ENCODE results near the gene LRTM2. TPM values are rescaled to one million over a fixed set of nuclear protein-coding genes. Genes with fewer than 3 reads are reported as not detected.

LRTM2 gene
- polyA plus RNA-seq, 2 donors, result not detected

DNA sequence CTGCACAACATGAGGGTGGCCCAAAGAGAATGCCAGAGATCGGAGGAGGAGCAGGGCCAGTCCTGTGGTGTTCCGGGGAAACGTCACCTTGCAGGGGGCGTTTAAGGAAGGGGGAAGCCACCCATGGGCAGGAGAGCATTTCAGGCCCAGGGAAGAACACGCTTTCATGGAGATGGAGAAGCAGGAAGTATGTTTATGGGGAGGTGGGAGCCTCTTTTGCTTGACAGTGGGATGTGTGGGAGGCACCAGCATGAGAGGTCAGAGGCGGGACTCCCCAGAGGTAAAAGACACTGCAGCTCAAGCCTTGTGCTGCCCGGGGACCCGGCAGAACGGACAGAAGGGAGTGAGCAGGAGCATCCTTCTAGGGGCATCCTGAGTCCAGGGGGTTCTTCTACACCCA is 1.3 kb upstream of the LRTM2 start:
- H3K27me3 ChIP-seq (ENCODE audit: control insufficient read depth in 1 of 2, insufficient read depth in 2 of 2, low read length in 2 of 2), result peaks cover 0 to 13% of the 10 kb centered on the region in 2 donors

DNA sequence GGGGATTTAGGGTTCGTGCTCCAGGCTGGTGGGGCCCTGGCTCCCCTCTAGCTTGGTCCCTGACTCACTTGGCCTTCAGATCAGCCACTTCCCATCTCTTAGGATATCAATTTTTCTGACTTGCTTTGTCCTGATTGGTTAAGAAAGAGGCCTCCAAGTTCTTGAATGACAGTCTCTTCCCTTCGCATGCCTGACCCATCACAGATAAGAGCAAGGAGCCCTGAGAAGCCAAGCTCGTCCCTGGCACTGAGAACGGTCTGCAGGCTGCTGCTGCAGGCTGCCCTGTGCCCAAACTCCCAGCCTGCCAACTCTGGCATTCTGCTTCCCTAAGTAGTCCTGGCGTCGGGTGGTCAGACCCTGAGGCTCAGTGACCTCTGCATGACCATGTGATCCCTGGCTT is 794 bp upstream of the LRTM2 start:
- no peaks in the 10 kb centered on the region for H3K36me3 ChIP-seq (ENCODE audit: control insufficient read depth in 2 of 2, insufficient read depth in 2 of 2, low read length in 1 of 2)
- no peak overlapping the region for H3K27ac ChIP-seq (ENCODE audit: low read depth in 2 of 2, low read length in 1 of 2)
- H3K27me3 ChIP-seq (ENCODE audit: control insufficient read depth in 1 of 2, insufficient read depth in 2 of 2, low read length in 2 of 2), result peaks cover 0 to 13% of the 10 kb centered on the region in 2 donors
- no peak overlapping the region for H3K4me3 ChIP-seq (ENCODE audit: low read depth in 1 of 2, low read length in 2 of 2)
- no peaks in the 10 kb centered on the region for H3K9me3 ChIP-seq (ENCODE audit: control insufficient read depth in 2 of 2, insufficient read depth in 1 of 2, low read depth in 1 of 2, low read length in 1 of 2)
- peaks cover 0 to 3% of the 10 kb centered on the region in 2 donors for H3K4me1 ChIP-seq (ENCODE audit: control insufficient read depth in 2 of 2, insufficient read depth in 2 of 2, low read length in 1 of 2)
- 48 to 49% methylated on average over 6 of the region's 6 CpGs for WGBS, 2 donors

More for the DNA sequence above, 1.3 kb upstream of the LRTM2 start:
- H3K27ac ChIP-seq (ENCODE audit: low read depth in 2 of 2, low read length in 1 of 2), result no peak overlapping the region
- no peak overlapping the region for H3K4me3 ChIP-seq (ENCODE audit: low read depth in 1 of 2, low read length in 2 of 2)
- no peaks in the 10 kb centered on the region for H3K36me3 ChIP-seq (ENCODE audit: control insufficient read depth in 2 of 2, insufficient read depth in 2 of 2, low read length in 1 of 2)
- H3K4me1 ChIP-seq (ENCODE audit: control insufficient read depth in 2 of 2, insufficient read depth in 2 of 2, low read length in 1 of 2), result peaks cover 0 to 3% of the 10 kb centered on the region in 2 donors
- 66 to 68% methylated on average over 9 of the region's 9 CpGs for WGBS, 2 donors
- no peaks in the 10 kb centered on the region for H3K9me3 ChIP-seq (ENCODE audit: control insufficient read depth in 2 of 2, insufficient read depth in 1 of 2, low read depth in 1 of 2, low read length in 1 of 2)

DNA sequence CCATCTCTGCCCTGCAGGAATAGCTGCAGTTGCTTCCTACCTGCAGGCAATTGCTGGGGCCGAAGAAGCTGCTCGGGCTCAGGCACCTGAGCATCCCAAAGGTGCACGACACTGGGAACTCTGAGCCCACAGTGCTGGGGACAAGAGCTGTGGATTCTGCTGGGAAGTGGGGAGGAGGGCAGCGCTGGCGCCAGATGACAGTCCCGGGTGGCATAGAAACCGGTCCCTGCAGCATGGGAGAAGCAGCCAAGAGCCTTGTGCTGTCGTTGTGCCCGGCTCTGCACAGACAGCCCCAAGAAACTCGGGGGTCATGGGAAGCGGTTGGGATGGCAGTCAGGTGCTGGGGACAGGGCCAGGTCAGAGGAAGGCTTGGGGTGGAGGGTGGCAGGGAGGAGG is 529 bp downstream of the LRTM2 start:
- Histone ChIP-seq H3K4me1 (ENCODE audit: control insufficient read depth in 2 of 2, insufficient read depth in 2 of 2, low read length in 1 of 2) (peaks cover 0 to 3% of the 10 kb centered on the region in 2 donors), H3K9me3 (ENCODE audit: control insufficient read depth in 2 of 2, insufficient read depth in 1 of 2, low read depth in 1 of 2, low read length in 1 of 2) (no peaks in the 10 kb centered on the region), H3K27ac (ENCODE audit: low read depth in 2 of 2, low read length in 1 of 2) (no peak overlapping the region), H3K27me3 (ENCODE audit: control insufficient read depth in 1 of 2, insufficient read depth in 2 of 2, low read length in 2 of 2) (peaks cover 0 to 13% of the 10 kb centered on the region in 2 donors), H3K4me3 (ENCODE audit: low read depth in 1 of 2, low read length in 2 of 2) (no peak overlapping the region), H3K36me3 (ENCODE audit: control insufficient read depth in 2 of 2, insufficient read depth in 2 of 2, low read length in 1 of 2) (no peaks in the 10 kb centered on the region)
- 68 to 69% methylated on average over 11 of the region's 11 CpGs for WGBS, 2 donors

DNA sequence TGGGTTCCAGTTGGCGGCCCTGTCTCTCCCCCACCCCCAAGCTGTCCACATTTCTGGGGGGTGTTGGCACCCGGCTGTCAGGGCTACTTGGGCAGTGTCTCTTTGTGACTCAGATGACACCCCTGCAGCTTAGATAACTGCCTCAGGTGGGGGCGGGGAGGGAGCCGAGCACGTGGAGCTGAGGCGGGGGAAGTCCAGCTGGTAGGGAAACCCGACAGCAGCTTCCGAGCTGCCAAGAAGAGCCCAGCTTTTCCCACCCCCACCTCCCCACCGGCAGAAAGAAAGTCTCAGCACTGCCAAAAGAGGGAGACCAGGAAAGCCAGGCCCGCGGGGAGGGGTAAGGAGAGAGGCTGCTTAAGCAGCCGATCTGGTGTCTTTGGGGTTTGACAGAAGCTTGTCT is 1.4 kb downstream of the LRTM2 start:
- Histone ChIP-seq H3K36me3 (ENCODE audit: control insufficient read depth in 2 of 2, insufficient read depth in 2 of 2, low read length in 1 of 2) (no peaks in the 10 kb centered on the region), H3K9me3 (ENCODE audit: control insufficient read depth in 2 of 2, insufficient read depth in 1 of 2, low read depth in 1 of 2, low read length in 1 of 2) (no peaks in the 10 kb centered on the region), H3K4me1 (ENCODE audit: control insufficient read depth in 2 of 2, insufficient read depth in 2 of 2, low read length in 1 of 2) (peaks cover 0 to 3% of the 10 kb centered on the region in 2 donors), H3K27ac (ENCODE audit: low read depth in 2 of 2, low read length in 1 of 2) (no peak overlapping the region), H3K27me3 (ENCODE audit: control insufficient read depth in 1 of 2, insufficient read depth in 2 of 2, low read length in 2 of 2) (peaks cover 0 to 13% of the 10 kb centered on the region in 2 donors), H3K4me3 (ENCODE audit: low read depth in 1 of 2, low read length in 2 of 2) (no peak overlapping the region)
- WGBS, 2 donors, result 20 to 21% methylated on average over 12 of the region's 12 CpGs

DNA sequence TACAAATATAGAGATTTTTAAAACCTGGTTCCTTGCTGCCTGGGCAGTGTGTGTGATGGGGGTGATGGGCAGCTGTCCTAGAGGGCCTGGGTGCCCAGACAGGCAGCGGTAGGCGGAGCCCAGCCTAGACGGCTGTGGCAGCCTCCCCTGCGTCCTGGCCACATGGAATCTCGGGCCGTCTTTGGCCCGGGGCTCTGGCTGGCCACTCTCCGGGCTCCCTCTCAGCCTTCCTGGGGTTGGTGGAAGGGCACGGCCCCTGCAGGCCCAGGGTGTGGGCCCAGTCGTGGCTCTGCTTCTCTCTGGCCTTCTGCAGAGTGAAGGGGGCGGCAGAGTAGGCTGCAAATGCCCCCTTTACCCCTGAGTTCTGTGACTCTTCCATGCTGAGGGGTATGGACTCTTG is 2.3 kb downstream of the LRTM2 start:
- Histone ChIP-seq H3K27ac (ENCODE audit: low read depth in 2 of 2, low read length in 1 of 2) (no peak overlapping the region), H3K9me3 (ENCODE audit: control insufficient read depth in 2 of 2, insufficient read depth in 1 of 2, low read depth in 1 of 2, low read length in 1 of 2) (no peaks in the 10 kb centered on the region), H3K36me3 (ENCODE audit: control insufficient read depth in 2 of 2, insufficient read depth in 2 of 2, low read length in 1 of 2) (no peaks in the 10 kb centered on the region), H3K4me3 (ENCODE audit: low read depth in 1 of 2, low read length in 2 of 2) (no peak overlapping the region), H3K27me3 (ENCODE audit: control insufficient read depth in 1 of 2, insufficient read depth in 2 of 2, low read length in 2 of 2) (peaks cover 0 to 13% of the 10 kb centered on the region in 2 donors), H3K4me1 (ENCODE audit: control insufficient read depth in 2 of 2, insufficient read depth in 2 of 2, low read length in 1 of 2) (peaks cover 0 to 3% of the 10 kb centered on the region in 2 donors)
- 69 to 79% methylated on average over 11 of the region's 11 CpGs for WGBS, 2 donors

DNA sequence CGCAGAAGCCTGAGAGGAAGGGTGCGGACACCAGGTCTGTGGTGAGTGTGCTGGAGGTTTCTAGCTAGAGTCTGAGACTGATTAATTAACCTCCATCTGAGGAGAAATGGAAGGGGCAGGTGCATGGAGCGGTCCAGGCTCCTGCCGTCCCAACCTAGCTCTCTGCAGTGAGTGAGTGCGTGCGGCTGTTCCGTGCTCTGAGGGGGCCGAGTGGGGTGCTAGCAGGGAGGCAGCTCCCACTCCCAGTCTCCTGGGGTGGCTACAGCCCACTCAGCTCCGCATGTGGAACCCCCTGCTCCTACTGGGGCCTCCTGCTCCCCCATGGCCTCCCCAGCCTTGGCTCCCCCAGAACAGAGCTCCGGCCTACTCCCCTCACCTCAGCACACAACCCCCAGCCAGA is 2.9 kb downstream of the LRTM2 start:
- 92 to 95% methylated on average over 10 of the region's 10 CpGs for WGBS, 2 donors
- H3K27ac ChIP-seq (ENCODE audit: low read depth in 2 of 2, low read length in 1 of 2), result no peak overlapping the region
- H3K4me1 ChIP-seq (ENCODE audit: control insufficient read depth in 2 of 2, insufficient read depth in 2 of 2, low read length in 1 of 2), result peaks cover 0 to 3% of the 10 kb centered on the region in 2 donors
- peaks cover 0 to 13% of the 10 kb centered on the region in 2 donors for H3K27me3 ChIP-seq (ENCODE audit: control insufficient read depth in 1 of 2, insufficient read depth in 2 of 2, low read length in 2 of 2)
- no peaks in the 10 kb centered on the region for H3K9me3 ChIP-seq (ENCODE audit: control insufficient read depth in 2 of 2, insufficient read depth in 1 of 2, low read depth in 1 of 2, low read length in 1 of 2)
- H3K36me3 ChIP-seq (ENCODE audit: control insufficient read depth in 2 of 2, insufficient read depth in 2 of 2, low read length in 1 of 2), result no peaks in the 10 kb centered on the region
- no peak overlapping the region for H3K4me3 ChIP-seq (ENCODE audit: low read depth in 1 of 2, low read length in 2 of 2)

DNA sequence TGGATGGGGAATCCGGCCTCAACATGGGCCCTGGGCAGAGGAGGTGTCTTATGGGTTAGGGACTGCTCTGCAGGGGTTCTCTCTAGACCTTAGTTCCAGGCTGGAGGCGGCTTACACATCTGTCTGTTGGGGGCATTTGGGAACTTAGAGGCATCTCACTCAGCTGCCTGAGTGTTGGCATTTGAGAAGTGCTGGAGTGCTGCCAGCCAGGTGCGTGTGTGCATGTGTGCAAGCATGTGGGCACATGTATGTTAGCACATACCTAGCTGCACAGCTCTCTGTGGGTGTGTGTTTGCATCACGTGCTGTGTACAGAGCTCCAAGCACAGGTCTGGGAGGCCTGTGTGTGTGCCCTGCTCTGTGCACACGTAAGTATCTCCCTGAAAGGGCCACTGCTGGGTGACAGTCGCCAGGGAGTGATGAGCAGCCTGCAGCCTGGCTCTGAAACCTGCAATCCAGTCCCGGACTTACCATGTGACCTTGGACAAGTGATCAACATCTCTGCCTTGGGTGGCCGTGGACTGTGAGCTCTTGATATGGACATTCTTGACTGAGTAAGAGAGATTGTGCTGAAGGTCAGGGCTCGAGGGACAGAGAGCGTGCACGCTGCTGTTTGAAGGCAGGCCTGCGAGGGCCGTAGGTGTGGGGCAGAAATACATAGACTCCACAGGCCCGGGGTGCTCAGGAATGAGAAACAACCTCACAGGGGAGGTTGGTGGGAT is 5.2 kb downstream of the LRTM2 start:
- H3K36me3 ChIP-seq (ENCODE audit: control insufficient read depth in 2 of 2, insufficient read depth in 2 of 2, low read length in 1 of 2), result no peaks in the 10 kb centered on the region
- H3K27me3 ChIP-seq (ENCODE audit: control insufficient read depth in 1 of 2, insufficient read depth in 2 of 2, low read length in 2 of 2), result peaks cover 0 to 7% of the 10 kb centered on the region in 2 donors
- no peaks in the 10 kb centered on the region for H3K4me1 ChIP-seq (ENCODE audit: control insufficient read depth in 2 of 2, insufficient read depth in 2 of 2, low read length in 1 of 2)
- no peak overlapping the region for H3K4me3 ChIP-seq (ENCODE audit: low read depth in 1 of 2, low read length in 2 of 2)
- WGBS, 2 donors, result 71 to 73% methylated on average over 14 of the region's 14 CpGs
- H3K9me3 ChIP-seq (ENCODE audit: control insufficient read depth in 2 of 2, insufficient read depth in 1 of 2, low read depth in 1 of 2, low read length in 1 of 2), result no peaks in the 10 kb centered on the region
- H3K27ac ChIP-seq (ENCODE audit: low read depth in 2 of 2, low read length in 1 of 2), result no peak overlapping the region

DNA sequence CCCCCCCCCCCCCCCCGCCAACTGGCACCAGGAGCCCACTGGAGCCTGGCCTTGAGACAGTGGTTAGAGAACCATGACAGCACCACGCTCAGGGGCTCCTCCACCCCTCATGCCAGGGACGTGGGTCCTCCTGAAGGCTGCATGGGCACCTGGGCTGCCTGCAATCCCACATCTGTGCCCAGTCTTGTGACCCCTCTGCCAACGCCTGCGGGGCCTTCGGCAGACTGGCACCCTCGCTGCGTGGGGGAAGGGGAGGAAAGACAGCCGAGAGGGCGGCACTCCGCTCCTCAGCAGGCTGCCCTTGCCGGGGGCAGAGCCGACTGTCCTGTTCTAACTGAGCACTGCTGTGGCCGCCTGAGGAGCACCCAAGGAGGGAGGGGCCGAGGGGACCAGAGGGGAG is 6.0 kb downstream of the LRTM2 start:
- H3K27me3 ChIP-seq (ENCODE audit: control insufficient read depth in 1 of 2, insufficient read depth in 2 of 2, low read length in 2 of 2), result peaks cover 0 to 8% of the 10 kb centered on the region in 2 donors
- no peak overlapping the region for H3K27ac ChIP-seq (ENCODE audit: low read depth in 2 of 2, low read length in 1 of 2)
- WGBS, 2 donors, result 61 to 78% methylated on average over 14 to 15 of the region's 15 CpGs

DNA sequence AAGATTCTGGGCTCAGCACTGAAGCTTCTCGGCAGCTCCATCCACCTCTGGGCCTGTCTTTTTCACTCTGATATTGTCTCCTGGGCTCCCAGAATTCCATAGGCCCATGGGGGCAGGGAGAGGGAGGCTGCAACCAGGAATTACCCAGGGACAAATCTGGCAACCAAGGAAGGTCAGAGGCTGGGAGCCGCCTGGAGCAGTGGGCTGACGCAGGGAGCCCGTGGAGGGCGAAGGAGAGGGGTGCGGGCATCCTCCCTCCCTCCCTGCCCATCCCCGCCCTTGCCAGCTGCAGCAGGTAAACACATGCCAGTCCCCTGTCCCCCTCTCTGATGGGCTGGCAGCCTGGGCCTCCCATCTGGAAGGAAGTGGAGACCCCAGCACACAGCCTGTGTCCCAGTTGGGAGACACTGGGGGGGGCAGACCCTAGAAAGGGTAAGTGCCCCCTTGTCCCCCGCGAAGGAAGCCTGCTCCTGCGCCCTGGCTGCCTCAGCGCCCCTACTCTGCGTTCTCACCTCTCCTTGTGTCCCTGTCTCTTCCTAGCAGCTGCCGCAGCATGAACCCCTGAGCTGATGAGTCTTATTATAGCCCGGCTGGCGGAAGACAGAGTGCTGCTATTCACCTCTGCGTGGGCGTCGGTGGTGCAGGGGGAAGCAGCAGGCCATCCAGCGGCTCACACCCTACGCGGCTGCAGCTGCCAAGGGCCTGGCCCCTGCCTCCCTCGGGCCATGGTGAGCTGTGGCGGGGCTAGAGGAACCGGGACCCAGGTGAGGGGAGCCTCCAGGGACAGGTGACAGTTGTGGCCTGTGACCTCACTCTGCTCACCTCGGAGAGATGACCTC is 6.7 kb downstream of the LRTM2 start:
- no peak overlapping the region for H3K27ac ChIP-seq (ENCODE audit: low read depth in 2 of 2, low read length in 1 of 2)
- H3K9me3 ChIP-seq (ENCODE audit: control insufficient read depth in 2 of 2, insufficient read depth in 1 of 2, low read depth in 1 of 2, low read length in 1 of 2), result no peaks in the 10 kb centered on the region
- H3K27me3 ChIP-seq (ENCODE audit: control insufficient read depth in 1 of 2, insufficient read depth in 2 of 2, low read length in 2 of 2), result peaks cover 0 to 6% of the 10 kb centered on the region in 2 donors
- H3K4me3 ChIP-seq (ENCODE audit: low read depth in 1 of 2, low read length in 2 of 2), result no peak overlapping the region
- no peaks in the 10 kb centered on the region for H3K36me3 ChIP-seq (ENCODE audit: control insufficient read depth in 2 of 2, insufficient read depth in 2 of 2, low read length in 1 of 2)
- 64 to 70% methylated on average over 20 to 25 of the region's 25 CpGs for WGBS, 2 donors
- peaks cover 7% of the 10 kb centered on the region in 2 donors for H3K4me1 ChIP-seq (ENCODE audit: control insufficient read depth in 2 of 2, insufficient read depth in 2 of 2, low read length in 1 of 2)

More for the DNA sequence above, 6.0 kb downstream of the LRTM2 start:
- no peak overlapping the region for H3K4me3 ChIP-seq (ENCODE audit: low read depth in 1 of 2, low read length in 2 of 2)
- H3K36me3 ChIP-seq (ENCODE audit: control insufficient read depth in 2 of 2, insufficient read depth in 2 of 2, low read length in 1 of 2), result no peaks in the 10 kb centered on the region
- H3K9me3 ChIP-seq (ENCODE audit: control insufficient read depth in 2 of 2, insufficient read depth in 1 of 2, low read depth in 1 of 2, low read length in 1 of 2), result no peaks in the 10 kb centered on the region
- peaks cover 6 to 7% of the 10 kb centered on the region in 2 donors for H3K4me1 ChIP-seq (ENCODE audit: control insufficient read depth in 2 of 2, insufficient read depth in 2 of 2, low read length in 1 of 2)

All from esophagus (tissue), 2 donors.